ENCODE measurements around the gene ALDH1A2.

ALDH1A2 gene

DNA sequence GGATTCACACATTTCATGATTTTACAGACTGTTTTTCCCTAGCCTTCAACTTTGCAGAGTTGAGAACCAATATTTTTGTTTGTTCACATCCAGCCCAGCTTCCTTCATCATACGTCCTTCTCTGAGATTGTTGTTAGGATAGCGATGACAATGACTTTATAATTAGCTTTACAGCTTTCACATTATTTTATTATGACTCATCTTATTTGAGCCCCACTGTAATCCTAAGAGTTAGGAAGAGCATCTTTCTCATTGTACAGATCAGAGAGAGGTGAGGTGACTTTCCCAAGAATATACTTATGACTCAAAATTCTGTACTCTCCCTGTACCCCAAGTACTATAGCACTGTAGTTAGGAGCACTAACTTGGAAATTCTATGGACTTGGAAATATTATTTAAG lies 156.1 kb downstream of the ALDH1A2 start:
- Mint-ChIP-seq H3K27me3 (peaks cover 15% of the 10 kb centered on the region), H3K4me3 (no peak overlapping the region), H3K4me1 (ENCODE audit: low read depth) (no peaks in the 10 kb centered on the region), H3K27ac (no peak overlapping the region), H3K9me3 (ENCODE audit: low read depth) (no peaks in the 10 kb centered on the region), H3K36me3 (no peaks in the 10 kb centered on the region)

GRCh38 chr15:57903626-57904025 lies 161.9 kb downstream of the ALDH1A2 start:
- H3K27ac Mint-ChIP-seq, result no peak overlapping the region
- no peaks in the 10 kb centered on the region for H3K4me1 Mint-ChIP-seq (ENCODE audit: low read depth)
- H3K9me3 Mint-ChIP-seq (ENCODE audit: low read depth), result no peaks in the 10 kb centered on the region
- no peak overlapping the region for H3K4me3 Mint-ChIP-seq
- no peaks in the 10 kb centered on the region for H3K36me3 Mint-ChIP-seq
- H3K27me3 Mint-ChIP-seq, result peaks cover 14% of the 10 kb centered on the region
